Activated gamma-delta T cell treated with anti-CD3 and anti-CD28 coated beads, Interleukin-2, amount 50 U/mL, for 16 hours (primary cell): ENCODE results near the gene TEX44.

ENCODE experiments used
- DNase-seq: peaks from one replicate; pipeline ENCODE4 v3.0.0-alpha.2; 2020; ENCODE audit warnings: low read depth

TEX44 gene

GRCh38 chr2:231634951-231635875 lies 42.5 kb downstream of the TEX44 start:
- no peak for DNase-seq

GRCh38 chr2:231640241-231640640 lies 47.6 kb downstream of the TEX44 start:
- no peak for DNase-seq

GRCh38 chr2:231640641-231641111 lies 48.0 kb downstream of the TEX44 start:
- DNase-seq: no peak

DNA sequence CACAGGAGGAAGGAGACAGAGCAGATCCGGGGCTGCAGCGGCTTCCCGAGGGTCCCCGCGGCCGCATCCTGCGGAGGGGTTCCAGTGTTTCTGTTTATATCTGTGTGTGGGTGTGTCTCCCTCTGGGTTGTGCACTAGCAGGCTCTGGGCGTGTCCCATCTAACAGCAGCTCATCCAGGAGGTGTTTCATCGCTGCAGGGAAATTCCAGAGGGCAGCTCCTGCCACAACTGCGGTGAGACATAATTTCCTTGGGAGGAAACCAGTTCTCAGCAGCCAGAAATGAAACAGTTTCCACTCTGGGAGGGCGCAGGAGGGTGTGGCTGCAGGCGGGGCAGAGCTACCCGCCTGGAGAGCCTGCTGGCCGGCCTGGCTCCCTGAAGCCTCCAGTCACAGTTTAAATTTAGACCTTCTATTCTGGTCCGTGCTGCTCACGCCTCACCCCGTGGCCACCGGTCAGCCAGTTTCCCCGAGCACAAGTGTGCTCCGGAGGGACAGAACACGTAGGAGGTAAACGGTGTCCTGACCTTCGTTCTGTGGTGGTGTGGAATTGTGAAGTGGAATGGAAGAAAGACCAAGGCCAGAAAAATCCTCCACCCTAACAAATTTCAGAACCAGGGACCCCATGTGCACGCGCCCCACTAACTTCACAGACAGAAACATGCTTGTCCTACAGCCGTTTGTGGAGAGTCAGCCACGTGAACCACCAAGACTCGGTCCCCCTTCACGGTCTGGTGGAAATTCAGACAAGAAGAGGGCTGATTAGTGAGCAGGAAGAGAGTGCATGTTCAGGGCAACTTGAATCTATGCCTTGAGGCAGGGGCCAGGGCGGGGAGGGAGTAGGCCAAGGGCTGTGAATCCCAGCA lies 50.2 kb downstream of the TEX44 start:
- DNase-seq: peak; percentile 19

- DNase-seq: no peak
Observed at GRCh38 chr2:231643495-231643888, 50.8 kb downstream of the TEX44 start.
